SU-DHL-6 (cell line): ENCODE data around the gene TRAPPC3L.

ENCODE experiments used
- H2AFZ ChIP-seq: fragments of 200-600 bp; sonication (generic); 2 replicates; pipeline ENCODE4 v1.6.1; 2014; ENCODE audit warnings: low read depth, mild to moderate bottlenecking, moderate library complexity, mixed read lengths, antibody characterized with exemption, low read length; ENCODE audit not compliant: severe bottlenecking
- H3F3A ChIP-seq: fragments of 200-600 bp; shearing (Covaris generic); 2 replicates; pipeline ENCODE4 v1.6.0; 2016; ENCODE audit warnings: antibody characterized with exemption, mild to moderate bottlenecking; ENCODE audit not compliant: insufficient read depth
- H3K27ac ChIP-seq: fragments of 200-600 bp; sonication (generic); 2 replicates; pipeline ENCODE4 v1.5.1; 2016; ENCODE audit warnings: low read depth, mild to moderate bottlenecking, low read length, moderate library complexity, mixed read lengths
- H3K27me3 ChIP-seq: fragments of 200-600 bp; sonication (generic), shearing (Covaris generic); 2 replicates; pipeline ENCODE4 v1.6.0; 2014; ENCODE audit warnings: mild to moderate bottlenecking, low read length
- H3K36me3 ChIP-seq: fragments of 200-600 bp; sonication (generic); 2 replicates; pipeline ENCODE4 v1.6.1; 2014; ENCODE audit warnings: mild to moderate bottlenecking, low read length, mixed read lengths
- H3K4me2 ChIP-seq: fragments of 300-600, 200-600 bp; shearing (Covaris generic), sonication (generic); 2 replicates; pipeline ENCODE4 v1.6.0; 2014; ENCODE audit warnings: low read length, low read depth, mild to moderate bottlenecking; ENCODE audit not compliant: poor library complexity, severe bottlenecking
- H3K4me3 ChIP-seq: fragments of 200-600 bp; sonication (generic); 2 replicates; pipeline ENCODE4 v1.5.1; 2014; ENCODE audit warnings: antibody characterized with exemption, low read length, mild to moderate bottlenecking, mixed read lengths; ENCODE audit not compliant: insufficient read depth, poor library complexity, severe bottlenecking
- H3K79me2 ChIP-seq: fragments of 200-600 bp; sonication (generic); 2 replicates; pipeline ENCODE4 v1.6.1; 2014; ENCODE audit warnings: mild to moderate bottlenecking, low read length, moderate library complexity; ENCODE audit not compliant: insufficient read depth
- H3K9ac ChIP-seq: fragments of 200-600 bp; sonication (generic); 2 replicates; pipeline ENCODE4 v1.7.0; 2014; ENCODE audit warnings: mild to moderate bottlenecking, low read length
- H3K9me2 ChIP-seq: fragments of 200-600 bp; sonication (generic); replicated peaks from 2 replicates; pipeline ENCODE4 v1.6.1; 2014; ENCODE audit warnings: low read length; ENCODE audit not compliant: insufficient read depth
- H3K9me3 ChIP-seq: fragments of 200-600 bp; sonication (generic); 2 replicates; pipeline ENCODE4 v1.6.1; 2014; ENCODE audit warnings: low read length, mixed read lengths; ENCODE audit not compliant: insufficient read depth
- H4K20me1 ChIP-seq: fragments of 200-600 bp; sonication (generic); 2 replicates; pipeline ENCODE4 v1.6.1; 2014; ENCODE audit warnings: low read depth, mild to moderate bottlenecking, antibody characterized with exemption, low read length, moderate library complexity, mixed read lengths
- EZH2phosphoT487 ChIP-seq: fragments of 200-600 bp; sonication (generic), shearing (Covaris generic); conservative IDR thresholded peaks from 2 replicates; pipeline ENCODE4 v1.6.1; 2018; ENCODE audit warnings: mild to moderate bottlenecking, antibody characterized with exemption, low read length, moderate library complexity, mixed read lengths
- TF ChIP-seq, protein P1 (sequence below): fragments of 200-600 bp; sonication (generic); IDR thresholded peaks from one replicate; pipeline ENCODE4 v1.5.1; 2017; ENCODE audit warnings: antibody characterized with exemption, mild to moderate bottlenecking, low read length, moderate library complexity; ENCODE audit not compliant: insufficient read depth, poor library complexity, severe bottlenecking

Gene TRAPPC3L

DNA sequence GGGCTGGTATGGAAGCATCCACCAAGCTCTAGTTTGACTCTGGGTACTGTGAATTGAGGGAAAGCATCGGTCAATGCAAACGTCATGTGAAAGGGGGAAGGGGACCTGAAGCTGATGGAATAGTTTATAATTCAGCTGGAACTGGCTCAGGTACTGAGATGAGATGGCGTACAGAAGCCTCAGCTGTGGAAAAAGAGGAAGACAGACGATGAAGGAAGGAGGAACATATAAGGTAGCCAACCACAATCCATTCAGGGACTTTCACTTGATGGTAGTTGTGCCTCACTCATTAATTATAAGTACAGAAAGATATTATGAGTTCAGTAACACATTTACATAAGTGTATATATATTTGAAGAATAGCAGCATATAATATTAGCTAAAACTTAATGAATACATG, 31.4 kb downstream of the TRAPPC3L start:
- Histone ChIP-seq H3K9me2 (no peaks in the 10 kb centered on the region), H3K27me3 (no peaks in the 10 kb centered on the region), H3K9ac (no peak overlapping the region), H3F3A (no peaks in the 10 kb centered on the region), H2AFZ (no peak overlapping the region), H3K27ac (no peak overlapping the region), H3K79me2 (no peaks in the 10 kb centered on the region), H3K36me3 (no peaks in the 10 kb centered on the region), H3K4me3 (no peak overlapping the region), H4K20me1 (no peaks in the 10 kb centered on the region), H3K9me3 (no peaks in the 10 kb centered on the region), H3K4me2 (no peak overlapping the region)
- TF ChIP-seq, protein P1, sequence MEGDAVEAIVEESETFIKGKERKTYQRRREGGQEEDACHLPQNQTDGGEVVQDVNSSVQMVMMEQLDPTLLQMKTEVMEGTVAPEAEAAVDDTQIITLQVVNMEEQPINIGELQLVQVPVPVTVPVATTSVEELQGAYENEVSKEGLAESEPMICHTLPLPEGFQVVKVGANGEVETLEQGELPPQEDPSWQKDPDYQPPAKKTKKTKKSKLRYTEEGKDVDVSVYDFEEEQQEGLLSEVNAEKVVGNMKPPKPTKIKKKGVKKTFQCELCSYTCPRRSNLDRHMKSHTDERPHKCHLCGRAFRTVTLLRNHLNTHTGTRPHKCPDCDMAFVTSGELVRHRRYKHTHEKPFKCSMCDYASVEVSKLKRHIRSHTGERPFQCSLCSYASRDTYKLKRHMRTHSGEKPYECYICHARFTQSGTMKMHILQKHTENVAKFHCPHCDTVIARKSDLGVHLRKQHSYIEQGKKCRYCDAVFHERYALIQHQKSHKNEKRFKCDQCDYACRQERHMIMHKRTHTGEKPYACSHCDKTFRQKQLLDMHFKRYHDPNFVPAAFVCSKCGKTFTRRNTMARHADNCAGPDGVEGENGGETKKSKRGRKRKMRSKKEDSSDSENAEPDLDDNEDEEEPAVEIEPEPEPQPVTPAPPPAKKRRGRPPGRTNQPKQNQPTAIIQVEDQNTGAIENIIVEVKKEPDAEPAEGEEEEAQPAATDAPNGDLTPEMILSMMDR = no peak
- no peak for TF ChIP-seq EZH2phosphoT487

DNA sequence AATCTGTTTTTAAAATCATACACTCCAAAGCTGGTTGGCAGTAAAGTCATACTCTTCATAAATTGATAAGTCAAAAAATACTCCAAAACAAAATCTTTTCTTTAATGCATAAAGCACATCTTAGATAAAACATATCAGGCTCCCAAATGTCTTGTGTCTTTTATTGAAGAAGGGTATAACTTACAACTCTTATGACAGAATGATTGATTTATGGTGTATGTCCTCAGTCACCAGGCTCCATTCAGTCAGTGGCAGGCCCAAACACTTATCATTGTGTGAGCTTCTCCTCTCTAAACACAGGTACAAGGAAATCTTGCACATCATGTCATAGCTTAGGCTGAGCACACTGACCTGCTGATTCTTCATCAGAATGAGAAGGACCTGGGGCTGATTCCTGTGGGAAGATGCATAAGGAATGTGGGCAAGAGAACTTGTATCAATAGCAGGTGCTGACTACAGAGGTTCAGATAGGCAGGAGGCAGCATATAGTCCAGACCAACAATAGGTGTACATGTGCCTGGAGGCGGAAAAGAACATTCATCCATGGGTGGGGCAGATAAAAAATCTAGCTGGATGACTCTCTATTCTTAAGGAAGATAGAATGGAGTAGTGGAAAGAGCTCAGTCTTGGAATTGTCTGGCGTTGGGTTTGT, 32.1 kb downstream of the TRAPPC3L start:
- no peak overlapping the region for H3K4me3 ChIP-seq
- H3F3A ChIP-seq = no peaks in the 10 kb centered on the region
- H3K27me3 ChIP-seq = no peaks in the 10 kb centered on the region
- H2AFZ ChIP-seq = no peak overlapping the region
- no peaks in the 10 kb centered on the region for H3K9me3 ChIP-seq
- no peak overlapping the region for H3K9ac ChIP-seq
- no peaks in the 10 kb centered on the region for H3K36me3 ChIP-seq
- H4K20me1 ChIP-seq = no peaks in the 10 kb centered on the region
- no peak overlapping the region for H3K4me2 ChIP-seq
- H3K79me2 ChIP-seq = no peaks in the 10 kb centered on the region
- TF ChIP-seq, protein P1 = no peak
- no peak for TF ChIP-seq EZH2phosphoT487
- no peak overlapping the region for H3K27ac ChIP-seq
- no peaks in the 10 kb centered on the region for H3K9me2 ChIP-seq

DNA sequence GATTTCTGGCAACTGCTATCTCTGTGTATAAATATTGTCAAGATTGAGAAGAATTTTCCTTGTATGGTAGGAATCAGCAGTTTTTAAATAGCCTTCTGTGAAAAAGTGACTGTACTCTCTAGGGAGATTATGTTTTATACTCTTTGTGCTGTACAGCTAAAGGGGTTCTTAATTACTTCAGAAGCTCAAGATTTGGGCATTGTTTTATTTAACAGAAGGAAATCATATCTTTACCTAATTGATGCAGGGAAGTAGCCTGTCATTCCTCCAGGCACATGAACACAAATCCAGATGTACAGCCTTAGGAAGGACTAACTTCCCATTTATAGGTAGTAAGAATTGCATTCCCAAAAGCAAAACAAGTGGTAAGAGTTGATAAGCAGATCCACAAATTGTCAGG, 32.8 kb downstream of the TRAPPC3L start:
- Histone ChIP-seq H3K36me3 (no peaks in the 10 kb centered on the region), H3K27ac (no peak overlapping the region), H3K79me2 (no peaks in the 10 kb centered on the region), H3K9me3 (no peaks in the 10 kb centered on the region), H3K4me2 (no peak overlapping the region), H3F3A (no peaks in the 10 kb centered on the region), H3K9ac (no peak overlapping the region), H3K9me2 (no peaks in the 10 kb centered on the region), H3K4me3 (no peak overlapping the region), H2AFZ (no peak overlapping the region), H3K27me3 (no peaks in the 10 kb centered on the region), H4K20me1 (no peaks in the 10 kb centered on the region)
- TF ChIP-seq, protein P1 = no peak
